MM.1S (cell line): ENCODE results near the gene CRTAC1.

Experiments used
- DNase-seq: peaks from one replicate; pipeline ENCODE4 v3.0.0-alpha.2; 2015
- H2AFZ ChIP-seq: fragments of 300-600 bp; sonication (generic); 2 replicates; pipeline ENCODE4 v1.6.0; 2016; ENCODE audit warnings: antibody characterized with exemption, low read length
- H3F3A ChIP-seq: fragments of 300-600 bp; sonication (generic); 2 replicates; pipeline ENCODE4 v1.6.1; 2016; ENCODE audit warnings: mild to moderate bottlenecking, antibody characterized with exemption, low read length, moderate library complexity, mixed read lengths; ENCODE audit not compliant: insufficient read depth
- H3K27ac ChIP-seq: fragments of 300-600 bp; sonication (generic); 2 replicates; pipeline ENCODE4 v1.5.1; 2016; ENCODE audit warnings: mild to moderate bottlenecking, low read length
- H3K27me3 ChIP-seq: fragments of 300-600 bp; sonication (generic); replicated peaks from 2 replicates; pipeline ENCODE4 v1.6.0; 2016; ENCODE audit warnings: low read length; ENCODE audit not compliant: insufficient read depth
- H3K36me3 ChIP-seq: fragments of 300-600 bp; sonication (generic); replicated peaks from 2 replicates; pipeline ENCODE4 v1.6.1; 2016; ENCODE audit warnings: mild to moderate bottlenecking, low read length, mixed read lengths; ENCODE audit not compliant: insufficient read depth
- H3K4me1 ChIP-seq: fragments of 300-600 bp; sonication (generic); 2 replicates; pipeline ENCODE4 v1.6.1; 2016; ENCODE audit warnings: low read length, mixed read lengths
- H3K4me2 ChIP-seq: fragments of 300-600 bp; sonication (generic); 2 replicates; pipeline ENCODE4 v1.6.0; 2016; ENCODE audit warnings: low read depth, low read length
- H3K4me3 ChIP-seq: fragments of 300-600 bp; sonication (generic); 2 replicates; pipeline ENCODE4 v1.5.1; 2016; ENCODE audit warnings: low read length, mixed read lengths
- H3K79me2 ChIP-seq: fragments of 300-600 bp; sonication (generic); 2 replicates; pipeline ENCODE4 v1.6.1; 2016; ENCODE audit warnings: mixed run types, low read length, mixed read lengths
- H3K9ac ChIP-seq: fragments of 300-600 bp; sonication (generic); 2 replicates; pipeline ENCODE4 v1.6.1; 2016; ENCODE audit warnings: low read length, mixed read lengths
- H3K9me2 ChIP-seq: fragments of 300-600 bp; sonication (generic); replicated peaks from 2 replicates; pipeline ENCODE4 v1.6.1; 2016; ENCODE audit warnings: mild to moderate bottlenecking, low read length, mixed read lengths; ENCODE audit not compliant: insufficient read depth
- H3K9me3 ChIP-seq: fragments of 300-600 bp; sonication (generic); replicated peaks from 2 replicates; pipeline ENCODE4 v1.6.1; 2016; ENCODE audit warnings: mild to moderate bottlenecking, low read length, mixed read lengths; ENCODE audit not compliant: insufficient read depth
- H4K20me1 ChIP-seq: fragments of 300-600 bp; sonication (generic); 2 replicates; pipeline ENCODE4 v1.6.1; 2016; ENCODE audit warnings: mild to moderate bottlenecking, low read length, moderate library complexity, mixed read lengths; ENCODE audit not compliant: insufficient read depth
- EZH2 ChIP-seq: fragments of 300-600 bp; sonication (generic); optimal IDR thresholded peaks from 2 replicates; pipeline ENCODE3; 2017; ENCODE audit warnings: low read depth, mild to moderate bottlenecking, antibody characterized with exemption, low read length, mixed read lengths
- EZH2phosphoT487 ChIP-seq: fragments of 300-600 bp; sonication (generic); IDR thresholded peaks from 2 replicates; pipeline ENCODE4 v1.6.1; 2018; ENCODE audit warnings: antibody characterized with exemption, low read length
- TF ChIP-seq, protein P1 (sequence below): fragments of 300-600 bp; sonication (generic); IDR thresholded peaks from 2 replicates; pipeline ENCODE4 v1.5.1; 2016; ENCODE audit warnings: antibody characterized with exemption, low read length, mixed read lengths

Gene CRTAC1

GRCh38 chr10:97925308-97925938, 105.0 kb downstream of the CRTAC1 start:
- Histone ChIP-seq H3K36me3 (no peaks in the 10 kb centered on the region), H3K9ac (no peak overlapping the region), H3K4me2 (no peak overlapping the region), H3K9me2 (no peaks in the 10 kb centered on the region), H3K27ac (no peak overlapping the region), H2AFZ (no peak overlapping the region), H3K4me3 (no peak overlapping the region), H3K79me2 (no peaks in the 10 kb centered on the region), H3K9me3 (no peaks in the 10 kb centered on the region), H3F3A (no peaks in the 10 kb centered on the region), H3K27me3 (peaks cover 34% of the 10 kb centered on the region), H4K20me1 (no peaks in the 10 kb centered on the region), H3K4me1 (no peaks in the 10 kb centered on the region)
- TF ChIP-seq EZH2 = no peak
- TF ChIP-seq EZH2phosphoT487 = no peak
- TF ChIP-seq, protein P1, sequence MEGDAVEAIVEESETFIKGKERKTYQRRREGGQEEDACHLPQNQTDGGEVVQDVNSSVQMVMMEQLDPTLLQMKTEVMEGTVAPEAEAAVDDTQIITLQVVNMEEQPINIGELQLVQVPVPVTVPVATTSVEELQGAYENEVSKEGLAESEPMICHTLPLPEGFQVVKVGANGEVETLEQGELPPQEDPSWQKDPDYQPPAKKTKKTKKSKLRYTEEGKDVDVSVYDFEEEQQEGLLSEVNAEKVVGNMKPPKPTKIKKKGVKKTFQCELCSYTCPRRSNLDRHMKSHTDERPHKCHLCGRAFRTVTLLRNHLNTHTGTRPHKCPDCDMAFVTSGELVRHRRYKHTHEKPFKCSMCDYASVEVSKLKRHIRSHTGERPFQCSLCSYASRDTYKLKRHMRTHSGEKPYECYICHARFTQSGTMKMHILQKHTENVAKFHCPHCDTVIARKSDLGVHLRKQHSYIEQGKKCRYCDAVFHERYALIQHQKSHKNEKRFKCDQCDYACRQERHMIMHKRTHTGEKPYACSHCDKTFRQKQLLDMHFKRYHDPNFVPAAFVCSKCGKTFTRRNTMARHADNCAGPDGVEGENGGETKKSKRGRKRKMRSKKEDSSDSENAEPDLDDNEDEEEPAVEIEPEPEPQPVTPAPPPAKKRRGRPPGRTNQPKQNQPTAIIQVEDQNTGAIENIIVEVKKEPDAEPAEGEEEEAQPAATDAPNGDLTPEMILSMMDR = no peak
- DNase-seq = no peak

- no peak overlapping the region for H2AFZ ChIP-seq
- H3K79me2 ChIP-seq = no peaks in the 10 kb centered on the region
- no peaks in the 10 kb centered on the region for H3K9me2 ChIP-seq
- H3K9me3 ChIP-seq = no peaks in the 10 kb centered on the region
- no peaks in the 10 kb centered on the region for H3F3A ChIP-seq
- H3K27ac ChIP-seq = no peak overlapping the region
- H4K20me1 ChIP-seq = no peaks in the 10 kb centered on the region
- H3K4me2 ChIP-seq = no peak overlapping the region
- no peak overlapping the region for H3K9ac ChIP-seq
- TF ChIP-seq, protein P1 = no peak
- TF ChIP-seq EZH2phosphoT487 (no peak), EZH2 (no peak)
- no peak for DNase-seq
- H3K27me3 ChIP-seq = peaks cover 35% of the 10 kb centered on the region
- H3K4me3 ChIP-seq = no peak overlapping the region
- H3K4me1 ChIP-seq = no peaks in the 10 kb centered on the region
- no peaks in the 10 kb centered on the region for H3K36me3 ChIP-seq
Observed at GRCh38 chr10:97924678-97925077, 105.7 kb downstream of the CRTAC1 start.

- Histone ChIP-seq H3K4me1 (no peaks in the 10 kb centered on the region), H3K4me3 (no peak overlapping the region), H3K9ac (no peak overlapping the region), H3K9me2 (no peaks in the 10 kb centered on the region), H3K79me2 (no peaks in the 10 kb centered on the region), H3K27me3 (peaks cover 38% of the 10 kb centered on the region), H3K9me3 (no peaks in the 10 kb centered on the region), H2AFZ (no peak overlapping the region), H3K27ac (no peak overlapping the region), H3F3A (no peaks in the 10 kb centered on the region), H4K20me1 (no peaks in the 10 kb centered on the region), H3K4me2 (no peak overlapping the region), H3K36me3 (no peaks in the 10 kb centered on the region)
- TF ChIP-seq EZH2phosphoT487 = no peak
- TF ChIP-seq, protein P1 = no peak
- TF ChIP-seq EZH2 = no peak
- no peak for DNase-seq
Observed at GRCh38 chr10:97923476-97923875, 106.9 kb downstream of the CRTAC1 start.
